ENCODE results near the gene NAT8L.

- TF ChIP-seq CTCF (IDR thresholded peaks at IDR 0.05) (no peak), POLR2A (IDR thresholded peaks at IDR 0.05) (no peak)
Measured at GRCh38 chr4:2069986-2070385, 10.9 kb downstream of the NAT8L start.
